Astrocyte (in vitro differentiated cells and primary cell): Measurements from ENCODE around the gene CERK. TPM values are rescaled to one million over a fixed set of nuclear protein-coding genes. Genes with fewer than 3 reads are reported as not detected.

Experiments
- DNase-seq: peaks from one replicate; pipeline ENCODE4 v3.0.0-alpha.2; 2010; ENCODE audit warnings: low read depth
- FAIRE-seq: peaks from 2 replicates; lab custom pipeline; 2011; peaks lifted over from hg19 to GRCh38; lab: Jason Lieb, UNC
- H2AFZ ChIP-seq: 2 replicates; pipeline ENCODE4 v1.6.0; 2012; ENCODE audit warnings: low read depth, low read length, inconsistent platforms
- H3K27ac ChIP-seq: 2 replicates; pipeline ENCODE4 v1.5.1; 2011; ENCODE audit warnings: low read depth, low read length, inconsistent platforms
- H3K27me3 ChIP-seq: 2 replicates; pipeline ENCODE4 v1.6.0; 2011; ENCODE audit warnings: low read length, inconsistent platforms; ENCODE audit not compliant: insufficient read depth
- H3K36me3 ChIP-seq: 2 replicates; pipeline ENCODE4 v1.5.1; 2011; ENCODE audit warnings: low read length, inconsistent platforms; ENCODE audit not compliant: insufficient read depth
- H3K4me1 ChIP-seq: 2 replicates; pipeline ENCODE4 v1.5.1; 2011; ENCODE audit warnings: low read length, inconsistent platforms; ENCODE audit not compliant: insufficient read depth
- H3K4me2 ChIP-seq: 2 replicates; pipeline ENCODE4 v1.6.0; 2012; ENCODE audit warnings: low read length, inconsistent platforms
- H3K4me3 ChIP-seq: 2 replicates; pipeline ENCODE4 v1.5.1; 2011; ENCODE audit warnings: low read depth, mild to moderate bottlenecking, low read length, inconsistent platforms; ENCODE audit not compliant: insufficient read depth
- H3K79me2 ChIP-seq: 2 replicates; pipeline ENCODE4 v1.6.0; 2012; ENCODE audit warnings: mild to moderate bottlenecking, low read length, inconsistent platforms; ENCODE audit not compliant: insufficient read depth
- H3K9ac ChIP-seq: 2 replicates; pipeline ENCODE4 v1.6.0; 2012; ENCODE audit warnings: mild to moderate bottlenecking, low read length, inconsistent platforms
- H3K9me3 ChIP-seq: 2 replicates; pipeline ENCODE4 v1.5.1; 2012; ENCODE audit warnings: low read depth, mild to moderate bottlenecking, low read length, inconsistent platforms; ENCODE audit not compliant: insufficient read depth
- H4K20me1 ChIP-seq: 2 replicates; pipeline ENCODE4 v1.6.0; 2012; ENCODE audit warnings: low read length, inconsistent platforms; ENCODE audit not compliant: insufficient read depth
- H3K27ac Mint-ChIP-seq: one replicate; pipeline ENCODE4 v1.8.0; 2021; ENCODE audit warnings: mild to moderate bottlenecking, mixed read lengths; ENCODE audit not compliant: unreplicated experiment
- H3K27me3 Mint-ChIP-seq: one replicate; pipeline ENCODE4 v1.8.0; 2021; ENCODE audit warnings: low read depth, mixed read lengths; ENCODE audit not compliant: unreplicated experiment
- H3K36me3 Mint-ChIP-seq: one replicate; pipeline ENCODE4 v1.8.0; 2021; ENCODE audit warnings: low read depth, mixed read lengths; ENCODE audit not compliant: unreplicated experiment
- H3K4me1 Mint-ChIP-seq: one replicate; pipeline ENCODE4 v1.8.0; 2021; ENCODE audit warnings: low read depth, mixed read lengths; ENCODE audit not compliant: unreplicated experiment
- H3K4me3 Mint-ChIP-seq: one replicate; pipeline ENCODE4 v1.8.0; 2021; ENCODE audit warnings: mild to moderate bottlenecking, moderate library complexity, mixed read lengths; ENCODE audit not compliant: unreplicated experiment
- H3K9me3 Mint-ChIP-seq: one replicate; pipeline ENCODE4 v1.8.0; 2021; ENCODE audit warnings: mild to moderate bottlenecking, mixed read lengths; ENCODE audit not compliant: unreplicated experiment
- EZH2 ChIP-seq: IDR thresholded peaks from 2 replicates; pipeline ENCODE4 v1.6.1; 2012; ENCODE audit warnings: mild to moderate bottlenecking, low read length, inconsistent platforms; ENCODE audit not compliant: insufficient read depth
- total RNA-seq: library from RNA; stranded (reverse); gene quantifications from 2 replicates; pipeline ENCODE4 v1.2.1, GENCODE V29; 2021
- TF ChIP-seq, protein P1 (sequence below): IDR thresholded peaks from 2 replicates; pipeline ENCODE4 v1.5.1; 2011; ENCODE audit warnings: low read depth, mild to moderate bottlenecking, inconsistent platforms, low read length, moderate library complexity; ENCODE audit not compliant: insufficient read depth

The CERK gene
- total RNA-seq, 1 donor from 2014 or later: 23.2 TPM

DNA sequence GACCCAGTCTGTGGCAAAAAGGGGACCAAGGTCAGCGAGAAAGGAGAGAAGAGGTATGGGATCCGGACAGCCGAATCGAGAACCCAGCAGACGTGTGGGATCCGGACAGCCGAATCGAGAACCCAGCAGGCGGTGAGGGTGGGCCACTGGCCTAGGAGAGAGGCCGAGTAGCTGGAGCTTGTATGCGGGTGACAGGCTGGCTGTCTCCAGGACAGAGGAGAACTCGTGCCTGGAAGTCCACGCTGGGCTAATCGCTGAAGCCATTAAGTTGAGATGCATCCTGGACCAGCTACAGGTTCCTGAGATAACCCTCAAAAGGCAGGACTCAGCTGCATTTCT, 6.0 kb downstream of the CERK start:
- Histone ChIP-seq H3K9me3 (no peaks in the 10 kb centered on the region), H3K4me1 (peaks cover 25% of the 10 kb centered on the region), H3K27ac (no peak overlapping the region), H3K27me3 (no peaks in the 10 kb centered on the region), H3K79me2 (peaks cover 92% of the 10 kb centered on the region), H3K4me3 (no peak overlapping the region), H3K9ac (no peak overlapping the region), H2AFZ (no peak overlapping the region), H3K4me2 (peak overlapping the region; percentile 53), H3K36me3 (no peaks in the 10 kb centered on the region), H4K20me1 (peaks cover 87% of the 10 kb centered on the region)
- DNase-seq (no peak), FAIRE-seq (no peak)
- H3K9me3 Mint-ChIP-seq: no peaks in the 10 kb centered on the region
- TF ChIP-seq, protein P1, sequence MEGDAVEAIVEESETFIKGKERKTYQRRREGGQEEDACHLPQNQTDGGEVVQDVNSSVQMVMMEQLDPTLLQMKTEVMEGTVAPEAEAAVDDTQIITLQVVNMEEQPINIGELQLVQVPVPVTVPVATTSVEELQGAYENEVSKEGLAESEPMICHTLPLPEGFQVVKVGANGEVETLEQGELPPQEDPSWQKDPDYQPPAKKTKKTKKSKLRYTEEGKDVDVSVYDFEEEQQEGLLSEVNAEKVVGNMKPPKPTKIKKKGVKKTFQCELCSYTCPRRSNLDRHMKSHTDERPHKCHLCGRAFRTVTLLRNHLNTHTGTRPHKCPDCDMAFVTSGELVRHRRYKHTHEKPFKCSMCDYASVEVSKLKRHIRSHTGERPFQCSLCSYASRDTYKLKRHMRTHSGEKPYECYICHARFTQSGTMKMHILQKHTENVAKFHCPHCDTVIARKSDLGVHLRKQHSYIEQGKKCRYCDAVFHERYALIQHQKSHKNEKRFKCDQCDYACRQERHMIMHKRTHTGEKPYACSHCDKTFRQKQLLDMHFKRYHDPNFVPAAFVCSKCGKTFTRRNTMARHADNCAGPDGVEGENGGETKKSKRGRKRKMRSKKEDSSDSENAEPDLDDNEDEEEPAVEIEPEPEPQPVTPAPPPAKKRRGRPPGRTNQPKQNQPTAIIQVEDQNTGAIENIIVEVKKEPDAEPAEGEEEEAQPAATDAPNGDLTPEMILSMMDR: no peak
- no peak for TF ChIP-seq EZH2
- H3K27me3 Mint-ChIP-seq: no peaks in the 10 kb centered on the region
- H3K4me3 Mint-ChIP-seq: peak overlapping the region; percentile 66
- peaks cover 13% of the 10 kb centered on the region for H3K4me1 Mint-ChIP-seq
- H3K27ac Mint-ChIP-seq: no peak overlapping the region
- peaks cover 2% of the 10 kb centered on the region for H3K36me3 Mint-ChIP-seq

DNA sequence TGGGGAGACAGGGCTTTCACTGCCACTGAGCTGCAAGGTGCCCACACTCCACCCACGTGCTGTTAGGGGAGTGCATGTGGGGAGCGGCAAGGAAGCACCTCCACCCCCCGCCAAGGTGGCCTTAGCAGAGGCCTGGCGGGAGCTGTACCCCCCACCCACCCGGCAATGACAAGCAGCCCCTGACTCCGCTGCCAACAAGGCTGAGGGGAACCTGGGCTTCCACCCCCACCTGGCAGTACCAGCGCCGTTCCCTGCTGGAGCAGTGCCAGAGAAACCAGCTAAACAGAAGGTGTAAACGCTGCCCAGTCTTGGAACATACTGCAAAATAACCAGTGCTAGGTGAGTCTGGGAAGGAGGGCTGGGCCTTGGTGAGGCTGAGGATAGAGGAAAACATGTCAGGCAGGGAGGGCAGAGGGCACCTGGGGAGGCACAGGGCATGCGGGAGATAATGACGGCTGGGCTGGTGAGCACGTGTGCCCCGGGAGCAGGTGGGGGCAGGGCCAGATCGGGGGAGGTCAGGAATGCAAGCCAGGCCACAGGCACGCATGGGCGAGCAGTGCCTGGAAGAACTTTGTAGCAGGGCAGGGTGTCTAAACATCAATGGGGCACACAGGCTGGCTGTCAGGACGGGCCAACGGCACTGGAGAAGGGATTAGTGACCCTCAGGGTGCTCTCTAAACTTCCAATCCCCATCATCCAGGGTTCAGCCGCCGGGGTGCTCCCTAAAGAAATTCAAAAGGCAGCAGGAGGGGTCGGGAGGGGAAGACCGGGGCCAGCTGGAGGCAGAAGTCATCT, 6.6 kb downstream of the CERK start:
- DNase-seq (no peak), FAIRE-seq (no peak)
- TF ChIP-seq EZH2: no peak
- TF ChIP-seq, protein P1: no peak
- no peaks in the 10 kb centered on the region for H3K9me3 ChIP-seq
- no peaks in the 10 kb centered on the region for H3K27me3 Mint-ChIP-seq
- H4K20me1 ChIP-seq: peaks cover 87% of the 10 kb centered on the region
- peak overlapping the region; percentile 66 for H3K4me3 Mint-ChIP-seq
- peaks cover 9% of the 10 kb centered on the region for H3K4me1 Mint-ChIP-seq
- peak overlapping the region; percentile 92 for H3K27ac Mint-ChIP-seq
- peaks cover 20% of the 10 kb centered on the region for H3K4me1 ChIP-seq
- no peak overlapping the region for H3K9ac ChIP-seq
- H3K36me3 Mint-ChIP-seq: no peaks in the 10 kb centered on the region
- H3K27ac ChIP-seq: no peak overlapping the region
- H3K9me3 Mint-ChIP-seq: no peaks in the 10 kb centered on the region
- H3K4me2 ChIP-seq: peak overlapping the region; percentile 53
- no peak overlapping the region for H3K4me3 ChIP-seq
- peaks cover 91% of the 10 kb centered on the region for H3K79me2 ChIP-seq
- no peaks in the 10 kb centered on the region for H3K36me3 ChIP-seq
- H3K27me3 ChIP-seq: no peaks in the 10 kb centered on the region
- no peak overlapping the region for H2AFZ ChIP-seq
